ENCODE data around the gene NAPEPLD.
"Not testable (repeated sequence)": the region's sequence is repeated elsewhere in the genome, so short reads cannot be mapped to it uniquely, and the experiment has no call there.

Gene NAPEPLD

DNA sequence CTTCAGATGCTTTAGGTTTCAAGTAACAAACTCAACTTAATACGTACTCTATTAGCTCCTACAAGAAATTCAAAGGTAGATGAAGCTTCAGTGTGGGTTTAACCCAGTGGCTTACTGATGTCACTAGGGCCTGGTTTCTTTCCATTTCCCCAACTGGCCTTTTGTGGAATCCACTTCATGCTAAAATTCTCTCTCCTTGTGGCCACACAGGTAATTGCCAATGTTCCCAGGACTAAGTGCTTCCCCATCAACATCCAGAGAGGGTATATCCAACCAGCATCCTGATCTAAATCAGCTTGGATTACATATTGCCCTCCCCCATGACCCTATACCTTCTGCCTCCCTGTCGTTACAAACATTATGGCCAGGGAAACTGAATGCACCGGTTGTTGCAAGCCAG is 85.0 kb downstream of the NAPEPLD start:
- in situ Hi-C loops (cut with HindIII; ENCODE audit: low pct_unique_long_range_greater_than_20kb, low sequenced_read_pairs): no loop called here
- no peak for DNase-seq (ENCODE audit: low read depth in 1 of 2, low spot score in 1 of 2)
- no peak for TF ChIP-seq JUND (IDR thresholded peaks at IDR 0.05; ENCODE audit: low read depth)

DNA sequence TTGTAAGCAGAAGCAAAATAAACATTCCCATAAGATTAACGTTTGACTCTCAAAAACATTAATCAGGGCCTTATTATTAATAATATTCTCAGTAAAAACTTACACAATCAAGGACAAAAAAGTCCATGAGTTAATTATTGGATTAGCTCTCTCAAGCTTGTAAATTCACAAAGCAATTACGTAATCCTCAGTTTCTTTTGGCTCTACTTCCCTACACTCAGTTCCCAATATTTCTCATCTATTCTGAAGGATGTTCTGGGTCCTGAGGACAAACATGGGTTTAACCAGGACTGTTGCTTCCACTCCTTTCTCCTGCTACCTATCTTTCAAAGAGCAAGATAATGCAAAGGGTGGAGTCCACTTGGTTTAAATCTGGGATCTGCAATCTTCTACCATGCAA is 89.4 kb downstream of the NAPEPLD start:
- no peak for DNase-seq (ENCODE audit: low read depth in 1 of 2, low spot score in 1 of 2)
- in situ Hi-C loops (cut with HindIII; ENCODE audit: low pct_unique_long_range_greater_than_20kb, low sequenced_read_pairs): no loop called here

DNA sequence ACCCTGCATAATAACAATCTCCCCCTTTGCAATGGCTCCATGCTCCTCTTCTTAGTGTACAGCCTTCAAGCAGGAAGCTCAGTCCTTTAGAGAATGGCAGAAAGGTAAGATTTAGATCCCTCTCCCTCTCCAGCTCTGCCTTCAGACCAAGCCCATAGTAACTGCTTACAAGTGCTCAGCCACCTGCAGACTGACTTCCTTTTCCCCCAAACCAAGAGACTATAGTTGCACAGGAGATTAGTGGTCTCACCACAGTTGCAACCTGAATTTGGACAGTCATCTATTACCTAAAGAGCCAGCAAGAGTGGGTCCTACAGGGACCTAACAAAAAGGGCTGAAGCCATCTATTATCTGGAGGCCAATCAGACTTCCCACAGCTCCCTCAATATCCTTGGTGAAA is 90.8 kb downstream of the NAPEPLD start:
- no peak for TF ChIP-seq JUND (IDR thresholded peaks at IDR 0.05; ENCODE audit: low read depth)
- no peak for DNase-seq (ENCODE audit: low read depth in 1 of 2, low spot score in 1 of 2)
- in situ Hi-C loops (cut with HindIII; ENCODE audit: low pct_unique_long_range_greater_than_20kb, low sequenced_read_pairs): no loop called here

More for the DNA sequence above, 89.4 kb downstream of the NAPEPLD start:
- no peak for TF ChIP-seq JUND (IDR thresholded peaks at IDR 0.05; ENCODE audit: low read depth)

GRCh38 chr7:103056006-103056405 is 92.9 kb downstream of the NAPEPLD start:
- DNase-seq (ENCODE audit: low read depth in 1 of 2, low spot score in 1 of 2); in situ Hi-C loops (cut with HindIII; ENCODE audit: low pct_unique_long_range_greater_than_20kb, low sequenced_read_pairs): not testable (repeated sequence)

DNA sequence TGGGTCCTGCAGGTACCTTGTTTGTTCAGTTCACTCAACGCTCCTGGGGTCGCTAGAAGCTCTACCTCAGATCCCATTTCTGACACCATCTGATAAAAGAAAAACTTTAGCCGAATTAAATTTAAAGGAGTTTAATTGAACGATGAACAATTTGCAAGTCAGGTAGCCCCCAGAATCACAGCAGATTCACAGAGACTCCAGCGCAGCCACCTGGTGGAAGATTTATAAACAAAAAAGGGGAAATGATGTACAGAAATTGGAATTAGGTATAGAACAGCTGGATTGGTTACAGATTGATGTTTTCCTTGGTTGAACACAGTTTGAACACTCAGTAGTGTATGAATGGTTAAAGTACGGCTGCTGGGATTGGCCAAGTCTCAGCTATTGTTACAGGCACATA is 97.4 kb downstream of the NAPEPLD start:
- no peak for TF ChIP-seq JUND (IDR thresholded peaks at IDR 0.05; ENCODE audit: low read depth)
- DNase-seq (ENCODE audit: low read depth in 1 of 2, low spot score in 1 of 2): no peak
- in situ Hi-C loops (cut with HindIII; ENCODE audit: low pct_unique_long_range_greater_than_20kb, low sequenced_read_pairs): no loop called here

All from T47D (cell line).